Kidney (tissue), 14 donors: Measurements from ENCODE around the gene EEPD1. TPM values are rescaled to one million over a fixed set of nuclear protein-coding genes. Genes with fewer than 3 reads are reported as not detected.

ENCODE experiments used
- DNase-seq, 5 donors: peaks; one replicate each; pipeline ENCODE4 v3.0.0-alpha.2; 2013 to 2020
- FAIRE-seq: peaks from 2 replicates; lab custom pipeline; 2012; peaks lifted over from hg19 to GRCh38; lab: Jason Lieb, UNC
- H3K27ac ChIP-seq, 2 donors: one replicate each; pipeline ENCODE4 v1.7.0; 2013; ENCODE audit warnings: low read depth in 2 of 2, low read length in 2 of 2, inconsistent platforms in 1 of 2
- H3K27me3 ChIP-seq: one replicate; pipeline ENCODE4 v1.7.1; 2013; ENCODE audit warnings: low read length, inconsistent platforms; ENCODE audit not compliant: control insufficient read depth, insufficient read depth
- H3K36me3 ChIP-seq, 3 donors: one replicate each; pipeline versions ENCODE4 v1.7.0 to v1.7.1; 2013; ENCODE audit warnings: low read length in 3 of 3, control low read depth in 1 of 3, inconsistent platforms in 1 of 3; ENCODE audit not compliant: insufficient read depth in 3 of 3, control insufficient read depth in 2 of 3
- H3K4me1 ChIP-seq, 3 donors: one replicate each; pipeline versions ENCODE4 v1.7.0 to v1.7.1; 2013; ENCODE audit warnings: low read length in 3 of 3, inconsistent platforms in 1 of 3, low read depth in 1 of 3; ENCODE audit not compliant: control insufficient read depth in 2 of 3, insufficient read depth in 2 of 3
- H3K4me3 ChIP-seq, 3 donors: one replicate each; pipeline versions ENCODE4 v1.7.0 to v1.8.1; 2013; ENCODE audit warnings: low read length in 3 of 3, control low read depth in 1 of 3, inconsistent platforms in 1 of 3
- H3K9ac ChIP-seq, 3 donors: one replicate each; pipeline versions ENCODE4 v1.7.0 to v1.7.1; 2013; ENCODE audit warnings: low read length in 3 of 3, control low read depth in 1 of 3, inconsistent platforms in 1 of 3
- H3K9me3 ChIP-seq, 3 donors: one replicate each; pipeline versions ENCODE4 v1.7.0 to v1.7.1; 2013; ENCODE audit warnings: low read length in 3 of 3, control low read depth in 1 of 3, inconsistent platforms in 1 of 3; ENCODE audit not compliant: control insufficient read depth in 2 of 3, insufficient read depth in 1 of 3
- CTCF ChIP-seq: IDR thresholded peaks from 3 replicates; pipeline ENCODE4 v1.5.1; 2012; ENCODE audit warnings: mild to moderate bottlenecking, moderate library complexity, borderline replicate concordance; ENCODE audit not compliant: insufficient read depth; ENCODE audit errors: extremely low read depth
- intact Hi-C: fragments of 100-400 bp; cut with DNase I; formaldehyde crosslinking; loops from one replicate; pipeline ENCODE4 v1.11.1; 2022
- polyA plus RNA-seq: library from polyadenylated mRNA; stranded (reverse); fragments of 350-450 nt; fragmentation: Illumina TruSeq; extraction: RNeasy Lipid Tissue Mini Kit (QIAGEN cat#74804); gene quantifications from one replicate; pipeline ENCODE4 v1.2.3, GENCODE V29; 2014; ENCODE audit warnings: low read depth, low replicate concordance; ENCODE audit not compliant: insufficient read depth
- total RNA-seq: library from RNA; stranded (reverse); fragmentation: NEBNext Ultra II Directional; extraction: Animal tissue kit (Norgen Biotek cat#: 25700); gene quantifications from one replicate; pipeline ENCODE4 v1.2.1, GENCODE V29; 2021
- donor health status: control.
- donor health status: control.
- donor health status: control.
- donor health status: control.
- donor health status: control.
- donor health status: DM: yes; HTN: yes; CAD: no.
- donor health status: Normal renal cell carcinoma (clear cell type).

Gene EEPD1
- total and polyA plus RNA-seq, 2 donors from 2014 or later, result 6.3 to 6.4 TPM

- Histone ChIP-seq H3K4me1 (peaks cover 0 to 22% (median 12%) of the 10 kb centered on the region in 3 donors), H3K9me3 (no peaks in the 10 kb centered on the region), H3K9ac (no peak overlapping the region), H3K27me3 (no peaks in the 10 kb centered on the region), H3K36me3 (no peaks in the 10 kb centered on the region), H3K27ac (no peak overlapping the region), H3K4me3 (no peak overlapping the region)
- DNase-seq, result no peak
- intact Hi-C loops, result no loop called here
- TF ChIP-seq CTCF, result no peak
- FAIRE-seq, result no peak
These were observed 109.4 kb downstream of the EEPD1 start for GRCh38 chr7:36262309-36263094.

GRCh38 chr7:36263095-36263484 lies 110.0 kb downstream of the EEPD1 start:
- Histone ChIP-seq H3K4me3 (no peak overlapping the region), H3K27me3 (no peaks in the 10 kb centered on the region), H3K9me3 (no peaks in the 10 kb centered on the region), H3K27ac (no peak overlapping the region), H3K36me3 (no peaks in the 10 kb centered on the region), H3K9ac (no peak overlapping the region), H3K4me1 (peaks cover 0 to 22% (median 12%) of the 10 kb centered on the region in 3 donors)
- TF ChIP-seq CTCF, result no peak
- FAIRE-seq, result no peak
- DNase-seq, result no peak
- intact Hi-C loops, result no loop called here

- FAIRE-seq (no peak), DNase-seq (no peak)
- peaks cover 0 to 22% (median 8%) of the 10 kb centered on the region in 3 donors for H3K4me1 ChIP-seq
- no peaks in the 10 kb centered on the region for H3K27me3 ChIP-seq
- no peak for TF ChIP-seq CTCF
- no peak overlapping the region for H3K9ac ChIP-seq
- H3K36me3 ChIP-seq, result no peaks in the 10 kb centered on the region
- intact Hi-C loops, result no loop called here
- H3K4me3 ChIP-seq, result no peak overlapping the region
- no peak overlapping the region for H3K27ac ChIP-seq
- H3K9me3 ChIP-seq, result no peaks in the 10 kb centered on the region
These were observed 111.2 kb downstream of the EEPD1 start for GRCh38 chr7:36264123-36264801.
